Activated CD8-positive, alpha-beta T cell treated with anti-CD3 and anti-CD28 coated beads, Interleukin-2, amount 10 ng/mL, durations not matched to agents 7 days and 5 days (primary cell): ENCODE measurements around the gene MYOZ3. TPM values are rescaled to one million over a fixed set of nuclear protein-coding genes. Genes with fewer than 3 reads are reported as not detected.

Experiments used
- ATAC-seq: fragments of 150-1000 bp; cut with Tn5 transposase; one replicate; pipeline ENCODE4 v1.10.0; 2021; ENCODE audit warnings: moderate library complexity
- CTCF ChIA-PET: fragments of 350-600 bp; sonication (Branson Sonifier 250); formaldehyde crosslinking; loops from one replicate; lab custom pipeline; 2021; ENCODE audit warnings: antibody characterized with exemption; lab: Charles Lee
- POLR2A ChIA-PET: fragments of 350-600 bp; sonication (Branson Sonifier 250); formaldehyde crosslinking; loops from one replicate; lab custom pipeline; 2021; ENCODE audit warnings: antibody characterized with exemption; lab: Charles Lee
- DNase-seq: peaks from one replicate; pipeline ENCODE4 v3.0.0-alpha.2; 2020
- H3K27ac Mint-ChIP-seq: one replicate; pipeline ENCODE4 v1.8.0; 2021; ENCODE audit warnings: mild to moderate bottlenecking, mixed read lengths
- H3K27me3 Mint-ChIP-seq: one replicate; pipeline ENCODE4 v1.8.0; 2021; ENCODE audit warnings: low read depth, mixed read lengths
- H3K36me3 Mint-ChIP-seq: one replicate; pipeline ENCODE4 v1.8.0; 2021; ENCODE audit warnings: low read depth, mixed read lengths
- H3K4me1 Mint-ChIP-seq: one replicate; pipeline ENCODE4 v1.8.0; 2021; ENCODE audit warnings: low read depth, mixed read lengths
- H3K4me3 Mint-ChIP-seq: one replicate; pipeline ENCODE4 v1.8.0; 2021; ENCODE audit warnings: mild to moderate bottlenecking, mixed read lengths
- H3K9me3 Mint-ChIP-seq: one replicate; pipeline ENCODE4 v1.8.0; 2022; ENCODE audit warnings: mixed read lengths; ENCODE audit not compliant: insufficient read depth
- total RNA-seq, 2 experiments: library from RNA; stranded (reverse); gene quantifications; one replicate each; pipeline ENCODE4 v1.2.3, GENCODE V29; 2021

The MYOZ3 gene
- total RNA-seq, 2 experiments from 2014 or later: not detected

- Mint-ChIP-seq H3K27me3 (peaks cover 25% of the 10 kb centered on the region), H3K9me3 (no peaks in the 10 kb centered on the region), H3K27ac (no peak overlapping the region), H3K4me3 (peak overlapping the region; percentile 68), H3K4me1 (peaks cover 8% of the 10 kb centered on the region), H3K36me3 (no peaks in the 10 kb centered on the region)
- DNase-seq (no peak), ATAC-seq (peak; percentile 54)
- ChIA-PET CTCF (interaction anchor here (0.9 to 1.6 kb wide), 3 partner anchors 40 to 175 kb away, joined by 3 to 4 read pairs (median 3); partner anchors contain the start of gene IRGM), POLR2A (no interaction called here)
Measured at GRCh38 chr5:150671509-150672236, 10.6 kb downstream of the MYOZ3 start.

- Mint-ChIP-seq H3K4me1 (peaks cover 8% of the 10 kb centered on the region), H3K36me3 (no peaks in the 10 kb centered on the region), H3K27me3 (peaks cover 25% of the 10 kb centered on the region), H3K27ac (no peak overlapping the region), H3K9me3 (no peaks in the 10 kb centered on the region), H3K4me3 (peak overlapping the region; percentile 68)
- DNase-seq: peak; percentile 43
- ATAC-seq: peak; percentile 73
- POLR2A ChIA-PET: interaction anchor here (1.4 kb wide), 1 partner anchor 15 kb away, joined by 3 read pairs; no protein-coding TSS in a partner anchor
- CTCF ChIA-PET: interaction anchor here (0.9 to 1.6 kb wide), 2 partner anchors 41 to 112 kb away, joined by 3 to 4 read pairs; no protein-coding TSS in a partner anchor
Measured at GRCh38 chr5:150672237-150672883, 11.3 kb downstream of the MYOZ3 start.

DNA sequence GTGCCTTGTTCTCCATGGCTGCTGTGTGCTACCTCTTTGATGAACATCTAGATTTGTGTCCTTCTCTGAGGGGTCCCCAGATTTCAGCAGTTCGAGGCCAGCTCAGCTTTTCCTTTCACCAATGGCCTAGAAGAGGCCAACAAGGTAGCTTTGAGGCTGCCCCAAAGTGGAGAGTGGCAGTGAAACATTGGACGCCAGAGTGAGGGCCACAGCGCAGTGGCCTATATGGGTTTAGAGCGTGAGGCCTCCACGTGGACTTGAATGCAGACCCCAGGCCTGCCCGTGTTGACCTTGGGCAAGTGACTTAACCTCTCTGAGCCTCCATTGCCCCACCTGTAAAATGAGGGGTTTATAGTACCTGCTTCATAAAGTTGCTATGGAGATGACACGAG, 11.8 kb downstream of the MYOZ3 start:
- no peak overlapping the region for H3K27ac Mint-ChIP-seq
- no peaks in the 10 kb centered on the region for H3K9me3 Mint-ChIP-seq
- peaks cover 25% of the 10 kb centered on the region for H3K27me3 Mint-ChIP-seq
- H3K4me1 Mint-ChIP-seq: peaks cover 8% of the 10 kb centered on the region
- DNase-seq (no peak), ATAC-seq (no peak)
- POLR2A ChIA-PET: interaction anchor here (0.6 to 1.4 kb wide), 2 partner anchors 16 to 615 kb away, joined by 3 read pairs; no protein-coding TSS in a partner anchor
- H3K4me3 Mint-ChIP-seq: peak overlapping the region; percentile 68
- CTCF ChIA-PET: interaction anchor here (1.0 to 1.6 kb wide), 2 partner anchors 41 to 174 kb away, joined by 3 to 4 read pairs; partner anchors contain the start of gene IRGM
- no peaks in the 10 kb centered on the region for H3K36me3 Mint-ChIP-seq

DNA sequence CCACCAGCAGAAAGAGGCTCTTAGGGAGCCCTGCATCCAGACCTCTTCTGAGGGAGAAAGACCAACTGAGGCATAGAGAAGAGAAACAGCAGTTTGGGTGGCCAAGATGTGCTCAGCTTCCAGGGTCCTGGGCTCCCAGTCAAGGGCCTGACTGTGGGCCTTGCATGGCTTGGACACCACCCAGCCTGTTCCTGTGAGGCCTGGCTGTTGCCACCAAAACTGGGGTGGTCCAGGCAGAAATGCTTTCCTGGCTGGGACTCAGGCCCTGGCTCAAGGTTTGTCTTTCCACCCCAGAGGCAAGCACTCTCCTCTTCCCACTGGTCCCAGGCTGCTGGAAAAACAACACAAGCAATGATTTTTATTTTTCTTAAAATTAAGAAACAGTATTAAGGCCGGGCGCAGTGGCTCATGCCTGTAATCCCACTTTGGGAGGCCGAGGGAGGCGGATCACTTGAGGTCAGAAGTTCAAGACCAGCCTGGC, 13.3 kb downstream of the MYOZ3 start:
- Mint-ChIP-seq H3K9me3 (no peaks in the 10 kb centered on the region), H3K27me3 (peaks cover 24% of the 10 kb centered on the region), H3K4me3 (no peak overlapping the region), H3K27ac (no peak overlapping the region), H3K4me1 (peaks cover 8% of the 10 kb centered on the region), H3K36me3 (no peaks in the 10 kb centered on the region)
- POLR2A ChIA-PET: no interaction called here
- DNase-seq (no peak), ATAC-seq (no peak)
- CTCF ChIA-PET: no interaction called here

- peaks cover 20% of the 10 kb centered on the region for H3K27me3 Mint-ChIP-seq
- ATAC-seq: no peak
- no peak for DNase-seq
- ChIA-PET POLR2A (interaction anchor here (1.2 kb wide), 1 partner anchor 26 kb away, joined by 3 read pairs; the partner anchor contains the start of gene RBM22), CTCF (no interaction called here)
- no peak overlapping the region for H3K4me3 Mint-ChIP-seq
- peaks cover 8% of the 10 kb centered on the region for H3K4me1 Mint-ChIP-seq
- H3K27ac Mint-ChIP-seq: no peak overlapping the region
- no peaks in the 10 kb centered on the region for H3K9me3 Mint-ChIP-seq
- H3K36me3 Mint-ChIP-seq: no peaks in the 10 kb centered on the region
Measured at GRCh38 chr5:150675069-150675468, 14.0 kb downstream of the MYOZ3 start.

GRCh38 chr5:150676578-150676977, 15.5 kb downstream of the MYOZ3 start:
- Mint-ChIP-seq H3K27me3 (peaks cover 5% of the 10 kb centered on the region), H3K9me3 (no peaks in the 10 kb centered on the region), H3K4me1 (peaks cover 8% of the 10 kb centered on the region), H3K36me3 (no peaks in the 10 kb centered on the region), H3K4me3 (no peak overlapping the region), H3K27ac (no peak overlapping the region)
- ChIA-PET POLR2A (no interaction called here), CTCF (interaction anchor here (0.7 kb wide), 1 partner anchor 21 kb away, joined by 3 read pairs; no protein-coding TSS in a partner anchor)
- no peak for ATAC-seq
- DNase-seq: no peak

DNA sequence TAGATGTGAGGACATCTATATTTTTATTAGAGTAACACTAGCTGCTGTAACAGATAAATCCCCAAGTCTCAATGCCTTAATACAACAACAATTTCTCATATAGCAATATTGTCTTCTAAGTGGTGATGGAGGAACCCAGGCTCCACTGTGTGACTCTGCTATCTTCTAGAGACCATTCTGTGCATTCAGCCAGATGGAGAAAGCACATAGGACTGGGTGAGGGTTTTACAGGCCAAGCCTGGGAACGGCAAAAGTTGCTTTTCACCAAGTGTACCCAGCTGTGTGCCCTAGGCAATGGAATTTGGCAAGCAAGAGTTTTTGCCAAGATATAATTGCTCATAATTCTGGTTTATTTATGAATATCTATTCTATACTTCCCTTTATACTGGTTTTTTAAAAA, 28.1 kb downstream of the MYOZ3 start:
- Mint-ChIP-seq H3K4me3 (no peak overlapping the region), H3K4me1 (no peaks in the 10 kb centered on the region), H3K27me3 (no peaks in the 10 kb centered on the region), H3K27ac (no peak overlapping the region), H3K36me3 (peaks cover 41% of the 10 kb centered on the region), H3K9me3 (no peaks in the 10 kb centered on the region)
- POLR2A ChIA-PET: no interaction called here
- CTCF ChIA-PET: interaction anchor here (1.0 to 1.3 kb wide), 2 partner anchors 10 to 15 kb away, joined by 3 to 5 read pairs; no protein-coding TSS in a partner anchor
- no peak for DNase-seq
- no peak for ATAC-seq

DNA sequence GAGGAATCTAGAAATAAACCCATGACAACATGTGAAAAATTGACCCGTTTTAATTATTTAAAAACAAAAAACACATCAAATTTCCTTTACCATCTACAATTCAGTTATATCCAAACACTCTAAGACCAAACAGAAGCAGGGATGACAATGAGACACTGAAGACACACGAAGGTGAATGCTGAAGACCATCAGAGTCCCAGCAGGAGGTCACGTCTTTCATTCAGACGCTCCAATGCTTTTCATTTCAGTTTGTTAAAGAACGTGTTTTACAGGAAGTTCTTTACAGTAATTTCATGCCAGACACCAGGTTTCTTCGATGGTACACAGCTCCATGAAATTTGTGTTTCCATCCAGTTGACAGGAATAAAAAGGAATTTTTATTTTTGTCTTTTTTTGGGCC, 29.7 kb downstream of the MYOZ3 start:
- peaks cover 56% of the 10 kb centered on the region for H3K36me3 Mint-ChIP-seq
- POLR2A ChIA-PET: interaction anchor here (1.1 kb wide), 1 partner anchor 67 kb away, joined by 3 read pairs; no protein-coding TSS in a partner anchor
- H3K4me1 Mint-ChIP-seq: no peaks in the 10 kb centered on the region
- no peak overlapping the region for H3K27ac Mint-ChIP-seq
- H3K4me3 Mint-ChIP-seq: no peak overlapping the region
- no peak for ATAC-seq
- CTCF ChIA-PET: no interaction called here
- H3K9me3 Mint-ChIP-seq: no peaks in the 10 kb centered on the region
- no peak for DNase-seq
- no peaks in the 10 kb centered on the region for H3K27me3 Mint-ChIP-seq

DNA sequence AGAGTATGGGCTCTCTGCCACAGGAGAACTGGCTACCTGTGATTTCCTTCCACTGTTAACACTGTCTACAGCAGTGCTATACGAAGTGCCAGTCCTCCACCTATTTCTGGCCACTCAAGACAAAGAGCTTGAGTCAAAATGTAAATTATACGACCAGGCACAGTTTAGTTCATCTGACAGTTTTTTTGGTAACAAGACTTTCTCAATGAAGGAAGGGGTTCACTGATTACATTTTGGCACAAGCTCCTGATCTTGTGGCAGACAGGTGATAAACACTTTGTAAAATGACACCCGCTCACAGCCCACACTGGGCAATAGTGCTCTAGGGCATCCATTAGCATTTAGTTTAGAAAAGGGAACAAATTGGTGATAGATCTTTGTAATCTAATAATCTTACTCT, 31.2 kb downstream of the MYOZ3 start:
- ChIA-PET CTCF (interaction anchor here (1.4 kb wide), 1 partner anchor 9 kb away, joined by 5 read pairs; the partner anchor contains the start of gene RBM22), POLR2A (no interaction called here)
- no peak for ATAC-seq
- Mint-ChIP-seq H3K36me3 (peaks cover 62% of the 10 kb centered on the region), H3K4me3 (no peak overlapping the region), H3K4me1 (no peaks in the 10 kb centered on the region), H3K27ac (no peak overlapping the region), H3K27me3 (no peaks in the 10 kb centered on the region), H3K9me3 (no peaks in the 10 kb centered on the region)
- DNase-seq: no peak

GRCh38 chr5:150694612-150695011, 33.6 kb downstream of the MYOZ3 start:
- no peak for DNase-seq
- no peaks in the 10 kb centered on the region for H3K9me3 Mint-ChIP-seq
- H3K4me1 Mint-ChIP-seq: no peaks in the 10 kb centered on the region
- ATAC-seq: no peak
- no peak overlapping the region for H3K4me3 Mint-ChIP-seq
- H3K36me3 Mint-ChIP-seq: peaks cover 67% of the 10 kb centered on the region
- no peaks in the 10 kb centered on the region for H3K27me3 Mint-ChIP-seq
- ChIA-PET POLR2A (interaction anchor here (1.1 kb wide), 1 partner anchor 89 kb away, joined by 4 read pairs; no protein-coding TSS in a partner anchor), CTCF (interaction anchor here (1.1 to 1.4 kb wide), 2 partner anchors 84 to 152 kb away, joined by 3 to 4 read pairs; partner anchors contain the start of genes IRGM and SMIM3)
- H3K27ac Mint-ChIP-seq: no peak overlapping the region

DNA sequence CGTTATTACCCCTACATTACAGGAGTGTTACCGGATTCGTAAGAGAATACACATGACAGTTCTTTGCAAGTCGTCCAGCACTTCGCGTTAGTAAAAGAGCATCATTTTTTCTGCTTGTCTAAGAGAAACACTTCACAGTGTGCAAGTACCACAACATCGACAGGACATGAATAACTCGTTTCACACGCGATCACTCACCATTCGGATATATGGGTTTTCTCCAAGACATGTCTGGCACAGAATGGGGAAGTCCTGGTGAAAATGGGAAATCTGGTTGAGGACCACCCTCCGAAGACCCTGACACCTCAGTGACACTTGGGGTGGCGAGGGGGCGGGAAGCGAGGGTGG, 39.2 kb downstream of the MYOZ3 start:
- Mint-ChIP-seq H3K4me3 (no peak overlapping the region), H3K9me3 (no peaks in the 10 kb centered on the region), H3K27ac (no peak overlapping the region), H3K4me1 (peaks cover 2% of the 10 kb centered on the region), H3K27me3 (no peaks in the 10 kb centered on the region), H3K36me3 (peaks cover 25% of the 10 kb centered on the region)
- ATAC-seq: no peak
- no peak for DNase-seq
- ChIA-PET POLR2A (interaction anchor here (0.6 to 2.8 kb wide), 20 partner anchors 9 to 534 kb away, joined by 3 to 42 read pairs (median 6); partner anchors contain the start of genes CD74, DCTN4, IRGM and SMIM3), CTCF (interaction anchor here (0.6 to 5.8 kb wide), 30 partner anchors 8 to 465 kb away, joined by 3 to 107 read pairs (median 5); partner anchors contain the start of genes DCTN4, IRGM, SMIM3 and TNIP1)
